ENCODE results near the gene B3GNT8. TPM values are rescaled to one million over a fixed set of nuclear protein-coding genes. Genes with fewer than 3 reads are reported as not detected.

The B3GNT8 gene
- total and polyA plus RNA-seq, 7 donors: 2.8 to 49.2 (median 8.0) TPM

DNA sequence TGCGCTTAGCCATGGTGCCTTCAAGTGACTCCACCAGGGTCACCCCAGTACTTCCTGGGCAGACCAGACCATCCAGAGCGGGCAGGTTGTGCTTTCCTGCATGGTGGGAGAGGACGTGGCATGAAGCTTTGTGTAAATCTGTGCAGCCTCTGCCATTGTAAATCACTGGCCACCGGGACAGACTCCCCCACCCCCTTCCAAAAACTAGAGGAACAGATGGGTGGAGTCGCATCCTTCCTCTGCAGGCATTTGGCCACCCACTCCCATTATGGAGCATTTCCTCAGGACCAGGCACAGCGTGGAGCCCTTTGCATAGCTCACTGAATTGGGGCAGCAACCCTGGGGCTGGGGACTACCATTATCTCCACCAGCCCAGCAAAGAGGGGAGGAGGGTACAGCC, 21.4 kb downstream of the B3GNT8 start:
- Histone ChIP-seq H3K4me1 (peaks cover 0 to 24% (median 17%) of the 10 kb centered on the region in 4 donors), H3K27ac (peak overlapping the region in 1 of 4 donors; percentile 20)
- 87% methylated on average over 6 of the region's 6 CpGs for WGBS, 2 donors

DNA sequence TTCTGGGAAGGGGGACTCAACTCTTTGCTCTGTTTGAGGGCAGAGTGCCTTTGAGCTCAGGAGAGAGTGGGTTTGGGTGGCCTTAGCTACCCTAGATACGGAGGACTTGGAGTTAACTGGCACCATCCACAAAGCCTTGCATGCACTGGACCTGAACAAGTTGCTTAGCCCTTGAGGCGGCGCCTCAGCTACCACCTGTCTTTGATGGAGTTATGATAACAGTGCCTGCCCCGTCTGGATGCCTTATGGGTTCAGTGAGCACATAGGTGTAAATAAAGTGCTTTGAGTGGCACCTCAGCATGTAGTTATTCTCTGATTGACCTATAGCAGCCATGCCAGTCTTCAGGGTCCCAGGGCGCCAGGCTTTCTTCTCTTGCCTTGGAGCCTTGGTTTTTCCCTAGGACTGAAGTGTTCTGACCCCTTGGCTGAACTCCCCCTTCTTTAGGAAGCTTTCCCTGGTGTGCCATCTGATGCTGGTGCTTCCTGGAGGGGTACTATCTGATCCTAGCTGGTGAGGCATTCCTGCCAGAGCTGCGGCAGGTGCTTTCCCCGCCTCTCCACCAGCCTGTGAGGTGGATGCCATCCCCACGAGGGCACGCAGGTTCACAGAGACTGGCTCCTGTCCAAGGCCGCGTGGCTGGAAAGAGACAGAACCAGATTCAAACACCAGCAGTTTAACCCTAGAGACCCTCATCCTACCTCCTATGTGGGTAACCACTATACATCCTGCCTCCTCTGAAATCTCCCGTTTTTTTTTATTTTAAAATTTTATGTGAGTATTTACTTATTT, 23.8 kb downstream of the B3GNT8 start:
- intact Hi-C loops (cut with DNase I): no loop called here
- DNase-seq: no peak
- Histone ChIP-seq H3K4me3 (no peak overlapping the region), H3K27ac (no peak overlapping the region), H3K36me3 (peaks cover 0 to 14% (median 0%) of the 10 kb centered on the region in 4 donors), H3K4me1 (peaks cover 0 to 20% (median 12%) of the 10 kb centered on the region in 4 donors), H3K27me3 (no peaks in the 10 kb centered on the region), H3K9me3 (no peaks in the 10 kb centered on the region)
- TF ChIP-seq POLR2AphosphoS5 (IDR thresholded peaks at IDR 0.05) (no peak), EP300 (IDR thresholded peaks at IDR 0.05) (no peak), POLR2A (IDR thresholded peaks at IDR 0.05) (no peak)
- TF ChIP-seq, protein P1, sequence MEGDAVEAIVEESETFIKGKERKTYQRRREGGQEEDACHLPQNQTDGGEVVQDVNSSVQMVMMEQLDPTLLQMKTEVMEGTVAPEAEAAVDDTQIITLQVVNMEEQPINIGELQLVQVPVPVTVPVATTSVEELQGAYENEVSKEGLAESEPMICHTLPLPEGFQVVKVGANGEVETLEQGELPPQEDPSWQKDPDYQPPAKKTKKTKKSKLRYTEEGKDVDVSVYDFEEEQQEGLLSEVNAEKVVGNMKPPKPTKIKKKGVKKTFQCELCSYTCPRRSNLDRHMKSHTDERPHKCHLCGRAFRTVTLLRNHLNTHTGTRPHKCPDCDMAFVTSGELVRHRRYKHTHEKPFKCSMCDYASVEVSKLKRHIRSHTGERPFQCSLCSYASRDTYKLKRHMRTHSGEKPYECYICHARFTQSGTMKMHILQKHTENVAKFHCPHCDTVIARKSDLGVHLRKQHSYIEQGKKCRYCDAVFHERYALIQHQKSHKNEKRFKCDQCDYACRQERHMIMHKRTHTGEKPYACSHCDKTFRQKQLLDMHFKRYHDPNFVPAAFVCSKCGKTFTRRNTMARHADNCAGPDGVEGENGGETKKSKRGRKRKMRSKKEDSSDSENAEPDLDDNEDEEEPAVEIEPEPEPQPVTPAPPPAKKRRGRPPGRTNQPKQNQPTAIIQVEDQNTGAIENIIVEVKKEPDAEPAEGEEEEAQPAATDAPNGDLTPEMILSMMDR (IDR thresholded peaks at IDR 0.05): no peak
- WGBS, 2 donors: 61 to 64% methylated on average over 12 of the region's 12 CpGs

More for the DNA sequence above, 21.4 kb downstream of the B3GNT8 start:
- DNase-seq: no peak
- Histone ChIP-seq H3K9me3 (no peaks in the 10 kb centered on the region), H3K4me3 (no peak overlapping the region), H3K36me3 (peaks cover 0 to 20% (median 5%) of the 10 kb centered on the region in 4 donors), H3K27me3 (no peaks in the 10 kb centered on the region)
- TF ChIP-seq, protein P1 (IDR thresholded peaks at IDR 0.05): no peak
- TF ChIP-seq POLR2AphosphoS5 (IDR thresholded peaks at IDR 0.05) (no peak), EP300 (IDR thresholded peaks at IDR 0.05) (no peak), POLR2A (IDR thresholded peaks at IDR 0.05) (no peak)
- intact Hi-C loops (cut with DNase I): no loop called here

GRCh38 chr19:41402010-41402409, 25.2 kb downstream of the B3GNT8 start:
- TF ChIP-seq POLR2AphosphoS5 (IDR thresholded peaks at IDR 0.05): no peak
- no peak for TF ChIP-seq POLR2A (IDR thresholded peaks at IDR 0.05)
- TF ChIP-seq, protein P1 (IDR thresholded peaks at IDR 0.05): no peak
- TF ChIP-seq EP300 (IDR thresholded peaks at IDR 0.05): no peak
- H3K4me3 ChIP-seq: no peak overlapping the region
- peaks cover 0 to 14% (median 0%) of the 10 kb centered on the region in 4 donors for H3K36me3 ChIP-seq
- 73 to 81% methylated on average over 3 of the region's 3 CpGs for WGBS, 2 donors
- no peaks in the 10 kb centered on the region for H3K9me3 ChIP-seq
- H3K27ac ChIP-seq: no peak overlapping the region
- DNase-seq: no peak
- H3K27me3 ChIP-seq: no peaks in the 10 kb centered on the region
- intact Hi-C loops (cut with DNase I): no loop called here
- peaks cover 0 to 22% (median 15%) of the 10 kb centered on the region in 4 donors for H3K4me1 ChIP-seq

DNA sequence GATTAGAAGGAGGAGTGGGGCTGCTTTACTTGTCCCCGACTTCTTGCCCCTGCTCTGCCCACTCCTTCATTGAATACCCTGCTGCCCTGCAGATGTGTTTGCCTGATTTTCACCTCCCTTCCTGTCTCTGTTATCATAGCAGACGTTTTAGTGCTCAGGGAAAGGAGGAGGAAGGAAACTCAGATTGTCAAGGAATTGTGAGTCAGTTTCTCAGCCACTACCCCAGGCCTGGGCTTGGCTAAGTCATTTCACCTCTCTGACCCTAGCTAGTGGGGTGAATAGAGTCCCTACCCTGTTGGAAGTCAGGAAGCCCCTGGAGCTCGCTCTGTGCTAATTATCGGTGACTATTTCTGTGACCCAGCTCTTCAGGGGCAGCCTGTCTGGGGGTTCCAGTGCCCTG, 25.7 kb downstream of the B3GNT8 start:
- TF ChIP-seq EP300 (IDR thresholded peaks at IDR 0.05) (no peak), POLR2AphosphoS5 (IDR thresholded peaks at IDR 0.05) (no peak), POLR2A (IDR thresholded peaks at IDR 0.05) (no peak)
- TF ChIP-seq, protein P1 (IDR thresholded peaks at IDR 0.05): no peak
- no peak overlapping the region for H3K27ac ChIP-seq
- H3K27me3 ChIP-seq: no peaks in the 10 kb centered on the region
- intact Hi-C loops (cut with DNase I): no loop called here
- H3K36me3 ChIP-seq: peaks cover 0 to 14% (median 0%) of the 10 kb centered on the region in 4 donors
- no peak for DNase-seq
- no peaks in the 10 kb centered on the region for H3K9me3 ChIP-seq
- H3K4me3 ChIP-seq: no peak overlapping the region
- WGBS, 2 donors: 78 to 86% methylated on average over 4 of the region's 4 CpGs
- peaks cover 0 to 28% (median 20%) of the 10 kb centered on the region in 4 donors for H3K4me1 ChIP-seq
